Erythroblast (primary cell): Measurements from ENCODE around the gene PTH2.

Experiments used
- GATA1 ChIP-seq: IDR thresholded peaks from 2 replicates; pipeline ENCODE4 v1.6.1; 2011; ENCODE audit warnings: low read depth, mild to moderate bottlenecking, control low read depth, low read length, moderate library complexity
- POLR2A ChIP-seq: IDR thresholded peaks from 2 replicates; pipeline ENCODE4 v1.6.1; 2011; ENCODE audit warnings: mild to moderate bottlenecking, low read length

- TF ChIP-seq POLR2A, result no peak
- TF ChIP-seq GATA1, result no peak
Measured at GRCh38 chr19:49419173-49419572, 4.1 kb downstream of the PTH2 start.
